GM19468 (cell line): ENCODE results near the gene BSN.
"Not testable (repeated sequence)": the region's sequence is repeated elsewhere in the genome, so short reads cannot be mapped to it uniquely, and the experiment has no call there.

Experiments
- ATAC-seq: cut with Tn5 transposase; IDR thresholded peaks from one replicate; pipeline ENCODE4 v1.9.1; 2021; ENCODE audit warnings: mild to moderate bottlenecking, moderate library complexity, moderate number of reproducible peaks; ENCODE audit not compliant: unreplicated experiment; ENCODE audit errors: extremely low read depth

BSN gene

GRCh38 chr3:49689046-49689907 lies 135.0 kb downstream of the BSN start, which contains the start of the genes MST1 and RNF123:
TSS of gene MST1 (minus strand) at chr3:49689474. CDS start at chr3:49688691, 783 bp downstream.
TSS of gene RNF123 (plus strand) at chr3:49689557. CDS start at chr3:49691166, 1,609 bp downstream.
- ATAC-seq: no peak

GRCh38 chr3:49689908-49690624 lies 135.8 kb downstream of the BSN start:
- ATAC-seq: not testable (repeated sequence)

GRCh38 chr3:49690856-49691255 lies 136.6 kb downstream of the BSN start:
- ATAC-seq: not testable (repeated sequence)

DNA sequence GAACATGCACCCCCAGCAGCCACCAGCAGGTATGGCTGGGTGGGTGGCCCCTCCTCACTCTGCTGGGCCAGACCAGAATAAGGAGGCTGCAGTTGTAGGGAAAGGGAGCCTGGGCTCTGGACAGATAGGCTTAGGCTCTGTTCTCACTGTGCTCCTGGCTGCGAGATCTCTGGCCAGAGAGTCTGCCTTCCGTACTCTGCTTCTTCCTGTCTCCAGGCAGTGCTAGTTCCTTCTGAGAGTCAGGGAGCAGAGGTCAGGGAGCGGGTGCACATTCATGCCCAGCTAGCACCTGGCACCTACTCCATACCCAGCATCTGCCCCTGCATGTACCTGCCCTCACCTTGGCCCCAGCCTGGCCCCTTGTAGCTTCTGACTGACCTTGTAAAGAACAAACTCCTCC lies 137.2 kb downstream of the BSN start:
- ATAC-seq: not testable (repeated sequence)

DNA sequence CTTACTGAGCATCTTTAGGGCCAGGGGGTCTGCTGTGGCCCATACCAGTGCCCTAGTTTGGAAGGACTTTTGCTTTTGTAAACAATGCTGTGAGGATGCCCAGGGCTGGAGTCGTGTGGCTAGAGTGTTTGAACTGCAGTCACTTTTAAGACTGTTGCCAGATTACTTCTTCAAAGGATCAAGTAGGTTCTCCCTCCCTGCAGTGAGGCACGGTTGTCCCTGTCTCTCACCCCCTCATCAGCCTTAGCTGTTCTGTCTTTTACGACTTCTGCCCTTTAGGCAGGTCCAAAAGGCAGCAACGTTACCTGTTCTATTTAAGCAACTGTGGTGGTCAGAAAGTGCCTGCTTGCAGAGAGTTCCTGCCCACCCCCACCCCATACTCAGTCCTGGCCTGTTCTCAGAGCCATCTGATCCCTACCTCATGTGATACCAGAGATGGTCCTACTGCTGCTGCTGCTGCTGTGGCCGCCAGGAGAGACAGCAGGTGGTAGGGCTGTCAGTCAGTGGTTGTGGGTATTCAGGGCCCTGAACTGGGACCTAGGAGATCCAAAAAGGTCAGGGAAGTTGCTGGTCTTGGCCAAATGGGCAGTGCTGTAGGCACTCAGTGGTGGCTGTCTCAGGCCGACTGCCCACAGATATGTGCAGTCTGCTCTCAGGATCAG lies 140.3 kb downstream of the BSN start:
- not testable (repeated sequence) for ATAC-seq

DNA sequence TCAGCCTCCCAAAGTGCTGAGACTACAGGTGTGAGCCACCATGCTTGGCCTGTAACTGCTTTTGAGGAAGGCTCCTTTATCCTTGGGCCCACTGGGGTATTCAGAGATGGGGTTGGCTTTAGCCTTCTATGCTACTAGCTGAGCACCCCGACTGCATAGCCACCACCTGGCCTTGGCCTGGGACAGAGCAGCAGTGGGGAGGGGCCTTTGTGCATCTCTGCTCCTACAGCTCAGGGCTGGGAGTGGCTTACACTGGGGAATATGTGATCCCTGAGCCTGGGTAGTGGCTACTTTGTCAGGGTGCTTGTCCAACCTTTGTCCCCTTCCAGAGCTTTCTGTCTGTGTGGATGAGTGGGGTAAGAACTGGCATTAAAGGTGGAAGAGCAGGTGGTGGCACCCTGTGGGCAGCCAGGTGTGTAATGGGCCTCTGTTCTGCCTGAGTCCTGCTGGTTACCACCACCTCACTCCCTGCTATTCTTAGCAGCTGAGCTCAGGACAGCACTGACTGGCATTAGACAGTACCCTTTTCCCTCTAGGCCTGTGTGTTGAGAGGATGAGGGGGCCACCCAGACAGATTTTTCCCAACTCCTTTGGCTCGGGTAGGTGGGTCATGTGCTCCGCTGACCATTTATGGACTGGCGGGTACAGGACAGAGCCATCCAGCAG lies 141.2 kb downstream of the BSN start:
- ATAC-seq: not testable (repeated sequence)

DNA sequence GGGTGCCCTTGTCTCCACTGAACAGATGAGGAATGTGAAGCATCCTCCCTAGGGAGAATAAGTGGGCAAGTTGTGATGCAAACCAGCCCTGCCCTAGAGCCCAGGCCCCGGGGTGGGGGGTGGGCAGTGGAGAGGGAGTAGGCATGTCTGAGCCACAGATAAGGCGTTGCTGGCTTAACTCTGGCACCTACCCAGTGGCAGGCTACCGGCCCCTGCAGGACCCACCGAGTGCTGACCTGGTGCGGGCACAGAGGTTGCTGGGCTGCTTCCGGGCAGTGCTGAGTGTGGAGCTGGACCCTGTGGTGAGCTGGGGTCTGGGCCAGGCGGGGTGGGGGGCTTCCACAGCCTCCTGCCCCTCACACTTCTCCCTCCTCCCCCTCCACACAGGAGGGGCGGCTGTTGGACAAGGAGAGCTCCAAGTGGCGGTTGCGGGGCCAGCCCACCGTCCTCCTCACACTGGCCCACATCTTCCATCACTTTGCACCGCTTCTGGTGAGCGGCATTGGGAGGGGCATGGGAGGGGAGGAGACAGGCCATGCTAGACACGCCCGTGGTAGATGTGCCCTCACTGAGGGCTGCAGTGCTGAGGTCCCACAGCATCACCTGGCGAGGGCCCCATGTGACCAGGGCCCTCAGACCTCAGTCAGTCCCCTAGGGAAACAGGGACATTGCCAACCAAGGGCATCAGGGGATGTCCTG lies 145.2 kb downstream of the BSN start:
- no peak for ATAC-seq

- ATAC-seq: no peak
Measured at GRCh38 chr3:49700014-49700413, 145.7 kb downstream of the BSN start.

DNA sequence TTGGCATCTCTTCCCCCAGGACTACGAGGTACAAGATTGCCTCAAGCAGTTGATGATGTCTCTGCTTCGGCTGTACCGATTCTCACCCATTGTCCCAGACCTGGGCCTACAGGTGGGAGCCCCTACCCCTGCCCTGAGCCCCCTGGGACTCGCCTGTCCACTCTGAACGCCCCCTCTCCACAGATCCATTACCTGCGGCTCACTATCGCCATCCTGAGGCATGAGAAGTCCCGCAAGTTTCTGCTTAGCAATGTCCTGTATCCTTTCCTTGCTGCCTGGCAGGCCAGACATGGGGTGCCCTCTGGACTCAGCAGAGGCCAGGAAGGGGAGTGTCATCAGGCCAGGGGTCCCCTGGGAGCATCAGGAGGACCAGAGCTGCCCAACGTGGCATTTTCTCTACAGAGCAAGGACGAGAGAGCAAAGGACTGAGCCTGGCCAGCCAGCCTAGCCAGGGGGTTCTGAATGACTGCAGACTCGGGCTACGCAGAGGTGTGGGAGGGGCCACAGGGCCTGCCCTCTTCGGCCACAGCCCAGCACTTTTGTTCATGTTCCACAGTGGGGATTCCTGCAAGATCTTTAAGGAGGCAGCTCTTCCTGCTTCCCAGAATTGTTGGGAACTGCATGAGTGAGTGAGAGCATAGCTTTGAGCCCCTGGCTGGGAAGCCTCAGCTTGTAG lies 146.3 kb downstream of the BSN start:
- no peak for ATAC-seq

DNA sequence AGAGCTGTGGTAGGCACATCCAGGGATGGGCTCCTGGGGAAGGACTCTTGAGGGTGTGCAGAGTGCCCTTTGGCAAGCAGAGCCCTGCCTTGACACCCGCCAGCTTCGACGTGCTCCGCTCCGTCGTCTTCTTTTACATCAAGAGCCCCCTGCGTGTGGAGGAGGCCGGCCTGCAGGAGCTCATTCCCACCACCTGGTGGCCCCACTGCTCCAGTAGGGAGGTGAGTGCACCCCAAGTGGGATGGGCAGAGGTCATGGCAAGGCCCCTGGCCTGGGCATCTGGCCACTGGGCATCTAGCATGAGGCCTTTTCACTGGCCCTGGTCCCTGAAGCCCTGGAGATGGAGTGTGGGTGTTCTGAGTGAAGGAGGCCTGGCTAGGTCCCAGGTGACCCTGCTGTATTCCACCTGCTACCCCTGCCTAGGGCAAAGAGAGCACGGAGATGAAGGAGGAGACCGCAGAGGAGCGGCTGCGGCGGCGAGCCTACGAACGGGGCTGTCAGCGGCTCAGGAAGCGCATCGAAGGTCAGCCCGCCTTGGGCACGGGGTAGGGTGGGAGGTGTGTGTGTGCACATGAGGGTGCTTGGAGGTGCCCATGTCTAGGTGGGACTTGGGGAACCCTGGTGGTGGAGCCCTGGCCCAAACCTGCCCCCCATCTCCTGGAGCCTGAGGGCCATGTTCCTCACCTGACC lies 147.3 kb downstream of the BSN start:
- no peak for ATAC-seq

DNA sequence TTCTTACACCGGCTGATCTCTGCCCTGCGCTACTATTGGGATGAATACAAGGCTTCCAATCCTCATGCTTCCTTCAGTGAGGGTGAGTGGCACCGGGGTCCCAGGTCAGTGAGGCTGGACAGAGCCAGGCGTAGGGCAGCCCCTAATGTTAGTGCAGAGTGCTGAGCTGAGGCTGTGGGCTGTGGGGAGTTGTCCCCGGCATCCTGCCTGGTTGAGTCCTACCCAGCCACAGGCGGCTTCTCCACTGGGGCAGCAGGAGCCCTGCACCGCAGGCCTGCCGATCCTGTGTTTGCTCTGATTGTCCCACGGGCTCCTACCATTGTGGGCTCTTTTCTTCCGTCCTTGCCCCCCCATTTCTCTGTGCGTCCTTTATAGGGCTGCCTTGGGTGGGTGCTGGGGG lies 148.4 kb downstream of the BSN start:
- no peak for ATAC-seq

- ATAC-seq: peak; percentile 57
Measured at GRCh38 chr3:49703443-49703927, 149.2 kb downstream of the BSN start.

- ATAC-seq: no peak
Measured at GRCh38 chr3:49703956-49704355, 149.7 kb downstream of the BSN start.

GRCh38 chr3:49704629-49705028 lies 150.4 kb downstream of the BSN start:
- no peak for ATAC-seq

DNA sequence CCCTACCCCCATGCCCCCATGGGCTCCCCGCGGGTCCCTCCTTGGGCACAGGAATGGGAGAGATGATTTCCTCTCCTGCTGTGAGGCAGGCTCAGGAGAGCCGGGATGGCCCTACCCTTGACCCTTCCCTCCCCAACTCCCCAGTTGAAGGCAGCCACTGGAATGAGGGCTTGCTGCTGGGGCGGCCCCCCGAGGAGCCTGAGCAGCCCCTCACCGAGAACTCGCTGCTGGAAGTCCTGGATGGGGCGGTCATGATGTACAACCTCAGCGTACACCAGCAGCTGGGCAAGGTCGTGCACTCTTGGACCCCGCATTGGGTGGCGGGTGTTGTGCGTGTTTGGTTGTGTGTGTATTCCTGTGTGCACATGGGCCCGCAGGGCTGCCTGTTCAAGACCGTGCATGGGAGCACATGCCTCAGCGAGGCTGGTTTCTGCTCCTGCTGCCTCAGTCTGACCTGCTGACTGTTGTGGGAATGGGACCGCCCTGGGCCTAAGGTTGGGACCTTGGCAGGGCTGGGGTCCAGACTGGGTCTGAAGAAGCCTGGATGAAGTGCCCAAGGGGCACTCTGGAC lies 151.2 kb downstream of the BSN start:
- no peak for ATAC-seq

DNA sequence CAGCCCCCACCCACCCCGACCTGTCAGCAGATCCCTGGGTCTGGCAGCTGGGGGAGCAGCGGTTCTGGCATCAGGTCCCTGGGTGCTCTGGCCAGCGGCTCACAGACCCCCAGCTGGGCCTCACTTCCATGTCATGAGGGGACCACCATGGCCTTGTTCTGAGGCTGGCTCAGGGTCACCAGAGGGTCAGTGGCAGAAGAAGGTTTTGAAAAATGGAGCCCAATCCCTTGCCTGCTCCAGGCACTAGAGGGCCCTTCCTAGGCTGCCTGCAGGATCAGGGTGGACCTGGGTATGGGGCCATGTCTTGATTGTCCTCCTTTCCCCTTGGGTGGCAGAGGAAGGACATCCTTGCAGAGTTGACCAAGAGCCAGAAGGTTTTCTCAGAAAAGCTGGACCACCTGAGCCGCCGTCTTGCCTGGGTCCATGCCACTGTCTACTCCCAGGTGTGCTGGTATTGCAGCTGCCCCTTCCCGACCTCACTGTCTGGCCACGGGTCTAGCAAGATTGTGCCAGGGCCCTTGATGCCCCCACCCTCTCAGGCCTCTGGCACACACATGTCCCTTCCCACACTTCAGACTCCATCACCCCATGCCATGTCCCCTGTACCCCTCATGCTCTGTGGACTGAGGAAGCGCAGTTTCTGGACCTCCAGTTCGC lies 152.3 kb downstream of the BSN start:
- no peak for ATAC-seq

GRCh38 chr3:49707113-49707480 lies 152.8 kb downstream of the BSN start:
- no peak for ATAC-seq

GRCh38 chr3:49709852-49710251 lies 155.6 kb downstream of the BSN start:
- no peak for ATAC-seq
